WERI-Rb-1 (cell line): ENCODE measurements around the gene DRAXIN.

Source experiments
- DNase-seq: peaks from one replicate; pipeline ENCODE4 v3.0.0-alpha.2; 2020
- H3K27ac ChIP-seq: fragments of 250-450 bp; sonication (Bioruptor Pico); 2 replicates; pipeline ENCODE4 v1.5.1; 2020; ENCODE audit warnings: mild to moderate bottlenecking, moderate library complexity
- H3K27me3 ChIP-seq: fragments of 250-450 bp; sonication (Bioruptor Pico); 2 replicates; pipeline ENCODE4 v1.5.1; 2021; ENCODE audit warnings: mild to moderate bottlenecking, low read depth, moderate library complexity; ENCODE audit not compliant: insufficient read depth, severe bottlenecking
- H3K36me3 ChIP-seq: fragments of 250-450 bp; sonication (Bioruptor Pico); 2 replicates; pipeline ENCODE4 v1.5.1; 2020; ENCODE audit warnings: mild to moderate bottlenecking, moderate library complexity
- H3K4me3 ChIP-seq: 2 replicates; pipeline ENCODE4 v1.5.1; 2011; ENCODE audit warnings: low read depth, mild to moderate bottlenecking, control low read depth, low read length
- H3K9me3 ChIP-seq: fragments of 250-450 bp; sonication (Bioruptor Pico); 2 replicates; pipeline ENCODE4 v1.5.1; 2021; ENCODE audit warnings: mild to moderate bottlenecking, moderate library complexity; ENCODE audit not compliant: severe bottlenecking
- TF ChIP-seq, protein P1 (sequence below): IDR thresholded peaks from 2 replicates; pipeline ENCODE4 v1.5.1; 2011; ENCODE audit warnings: low read depth, mild to moderate bottlenecking, control low read depth, inconsistent platforms, low read length

DRAXIN gene

DNA sequence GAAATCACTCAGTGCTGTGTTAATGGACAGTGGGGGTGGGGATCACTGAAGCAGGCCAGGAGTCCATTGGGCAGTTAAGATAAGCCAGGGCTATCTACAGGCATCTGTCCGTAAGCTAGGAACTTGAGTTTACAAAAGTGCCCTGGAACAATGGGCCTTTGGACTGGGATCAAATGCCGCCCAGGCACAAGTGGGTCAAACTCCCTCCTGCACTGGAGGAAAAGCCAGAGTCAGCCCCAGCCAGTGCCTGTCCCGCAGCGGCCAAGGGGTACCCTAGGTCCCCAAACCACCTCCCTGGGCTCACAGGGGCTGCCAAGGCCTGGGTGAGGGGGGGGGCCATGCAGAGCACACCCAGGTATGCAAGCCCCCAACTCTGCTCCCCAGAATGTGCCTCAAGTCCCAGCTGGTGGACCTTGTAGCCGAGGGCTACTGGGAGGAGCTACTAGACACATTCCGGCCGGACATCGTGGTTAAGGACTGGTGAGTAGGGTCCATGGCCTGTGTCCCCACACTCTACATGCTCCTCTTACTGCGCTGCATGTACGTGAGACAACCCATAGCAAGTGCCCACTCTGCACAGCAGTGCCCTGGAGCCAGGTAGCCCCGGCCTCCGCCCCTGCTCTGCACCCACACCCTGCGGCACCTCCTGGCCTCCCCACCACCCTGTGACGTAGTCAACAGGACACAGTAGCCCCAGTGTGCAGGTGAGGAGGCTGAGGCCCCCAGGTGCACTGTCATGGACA, 19.8 kb upstream of the DRAXIN start:
- no peak for DNase-seq
- H3K36me3 ChIP-seq: peaks cover 63% of the 10 kb centered on the region
- H3K9me3 ChIP-seq: no peaks in the 10 kb centered on the region
- no peak overlapping the region for H3K4me3 ChIP-seq
- H3K27ac ChIP-seq: no peak overlapping the region
- TF ChIP-seq, protein P1, sequence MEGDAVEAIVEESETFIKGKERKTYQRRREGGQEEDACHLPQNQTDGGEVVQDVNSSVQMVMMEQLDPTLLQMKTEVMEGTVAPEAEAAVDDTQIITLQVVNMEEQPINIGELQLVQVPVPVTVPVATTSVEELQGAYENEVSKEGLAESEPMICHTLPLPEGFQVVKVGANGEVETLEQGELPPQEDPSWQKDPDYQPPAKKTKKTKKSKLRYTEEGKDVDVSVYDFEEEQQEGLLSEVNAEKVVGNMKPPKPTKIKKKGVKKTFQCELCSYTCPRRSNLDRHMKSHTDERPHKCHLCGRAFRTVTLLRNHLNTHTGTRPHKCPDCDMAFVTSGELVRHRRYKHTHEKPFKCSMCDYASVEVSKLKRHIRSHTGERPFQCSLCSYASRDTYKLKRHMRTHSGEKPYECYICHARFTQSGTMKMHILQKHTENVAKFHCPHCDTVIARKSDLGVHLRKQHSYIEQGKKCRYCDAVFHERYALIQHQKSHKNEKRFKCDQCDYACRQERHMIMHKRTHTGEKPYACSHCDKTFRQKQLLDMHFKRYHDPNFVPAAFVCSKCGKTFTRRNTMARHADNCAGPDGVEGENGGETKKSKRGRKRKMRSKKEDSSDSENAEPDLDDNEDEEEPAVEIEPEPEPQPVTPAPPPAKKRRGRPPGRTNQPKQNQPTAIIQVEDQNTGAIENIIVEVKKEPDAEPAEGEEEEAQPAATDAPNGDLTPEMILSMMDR: no peak
- no peaks in the 10 kb centered on the region for H3K27me3 ChIP-seq

- H3K9me3 ChIP-seq: no peaks in the 10 kb centered on the region
- H3K36me3 ChIP-seq: peaks cover 72% of the 10 kb centered on the region
- no peak for DNase-seq
- no peaks in the 10 kb centered on the region for H3K27me3 ChIP-seq
- TF ChIP-seq, protein P1: no peak
- no peak overlapping the region for H3K4me3 ChIP-seq
- H3K27ac ChIP-seq: no peak overlapping the region
Measured at GRCh38 chr1:11673089-11673769, 18.3 kb upstream of the DRAXIN start.

- H3K27me3 ChIP-seq: no peaks in the 10 kb centered on the region
- no peak overlapping the region for H3K27ac ChIP-seq
- H3K4me3 ChIP-seq: no peak overlapping the region
- H3K9me3 ChIP-seq: no peaks in the 10 kb centered on the region
- peaks cover 83% of the 10 kb centered on the region for H3K36me3 ChIP-seq
- no peak for DNase-seq
- TF ChIP-seq, protein P1: no peak
Measured at GRCh38 chr1:11674488-11674887, 17.0 kb upstream of the DRAXIN start.

DNA sequence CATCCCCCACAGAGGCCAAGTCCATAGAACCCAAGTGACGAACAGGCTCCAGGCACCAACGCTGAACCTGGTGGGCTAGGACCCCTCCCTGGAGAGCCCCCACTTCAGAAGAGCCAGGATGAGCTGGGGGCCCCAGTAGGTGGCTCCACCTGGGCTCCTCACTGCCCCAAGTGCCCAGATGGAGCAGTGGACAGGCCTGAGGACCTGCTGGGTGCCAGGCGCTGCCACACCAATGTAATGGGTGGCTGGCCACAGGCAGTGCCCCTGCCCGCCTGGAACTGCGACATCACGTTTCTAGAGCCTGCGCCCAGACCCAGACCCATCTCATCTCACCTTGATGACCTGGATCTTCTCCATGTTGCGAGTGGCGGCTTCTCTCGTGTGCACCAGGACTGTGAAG, 16.2 kb upstream of the DRAXIN start:
- peaks cover 82% of the 10 kb centered on the region for H3K36me3 ChIP-seq
- no peak for DNase-seq
- H3K9me3 ChIP-seq: no peaks in the 10 kb centered on the region
- no peak overlapping the region for H3K4me3 ChIP-seq
- H3K27me3 ChIP-seq: no peaks in the 10 kb centered on the region
- TF ChIP-seq, protein P1: no peak
- no peak overlapping the region for H3K27ac ChIP-seq

DNA sequence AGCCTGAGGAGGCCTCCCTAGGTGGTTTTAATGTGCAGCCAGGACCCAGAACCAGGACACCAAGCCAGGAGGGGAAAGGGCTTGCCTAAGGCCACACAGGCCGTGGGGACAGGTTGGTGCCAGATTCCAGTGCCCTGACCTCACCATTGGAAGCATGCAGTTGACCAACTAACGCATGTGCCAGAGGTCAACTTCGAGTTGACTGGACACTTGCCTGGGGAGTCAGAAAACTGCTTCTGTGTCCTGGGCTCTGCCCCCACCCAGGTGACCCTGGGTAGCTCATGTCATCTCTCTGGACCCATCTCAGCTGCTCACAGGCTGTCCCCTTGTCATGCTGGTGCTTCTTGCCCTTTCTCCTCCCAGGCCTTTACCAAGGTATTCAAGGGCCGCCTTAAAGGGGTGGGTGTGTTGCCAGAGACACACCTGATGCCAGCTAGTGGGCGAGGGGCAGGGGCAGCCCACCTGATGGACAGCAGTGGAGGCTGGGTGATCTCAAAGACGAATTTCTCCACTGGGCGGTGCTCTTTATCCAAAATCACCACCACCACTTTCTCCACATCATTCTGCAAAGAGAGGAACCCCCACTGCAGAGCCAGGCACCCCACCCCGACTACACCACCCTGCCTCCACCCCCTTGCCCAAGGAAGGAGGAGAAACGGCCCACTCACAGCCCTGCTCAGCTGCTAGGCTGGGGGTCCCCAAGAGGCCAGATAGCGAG, 15.0 kb upstream of the DRAXIN start:
- no peaks in the 10 kb centered on the region for H3K27me3 ChIP-seq
- H3K4me3 ChIP-seq: no peak overlapping the region
- H3K36me3 ChIP-seq: peaks cover 72% of the 10 kb centered on the region
- no peaks in the 10 kb centered on the region for H3K9me3 ChIP-seq
- TF ChIP-seq, protein P1: no peak
- DNase-seq: no peak
- no peak overlapping the region for H3K27ac ChIP-seq
